GM12873 (cell line): ENCODE measurements around the gene NKX1-2.
A peak's percentile ranks its signal among the peaks of the same experiment; 100 is the strongest.

Experiments
- TF ChIP-seq, protein P1 (sequence below): IDR thresholded peaks from 2 replicates; pipeline ENCODE4 v1.5.1; 2012; ENCODE audit warnings: low read depth, mild to moderate bottlenecking, moderate library complexity, low read length, control low read depth; ENCODE audit not compliant: insufficient read depth; ENCODE audit errors: missing control alignments

NKX1-2 gene

GRCh38 chr10:124419635-124420034, 30.2 kb downstream of the NKX1-2 start:
- TF ChIP-seq, protein P1, sequence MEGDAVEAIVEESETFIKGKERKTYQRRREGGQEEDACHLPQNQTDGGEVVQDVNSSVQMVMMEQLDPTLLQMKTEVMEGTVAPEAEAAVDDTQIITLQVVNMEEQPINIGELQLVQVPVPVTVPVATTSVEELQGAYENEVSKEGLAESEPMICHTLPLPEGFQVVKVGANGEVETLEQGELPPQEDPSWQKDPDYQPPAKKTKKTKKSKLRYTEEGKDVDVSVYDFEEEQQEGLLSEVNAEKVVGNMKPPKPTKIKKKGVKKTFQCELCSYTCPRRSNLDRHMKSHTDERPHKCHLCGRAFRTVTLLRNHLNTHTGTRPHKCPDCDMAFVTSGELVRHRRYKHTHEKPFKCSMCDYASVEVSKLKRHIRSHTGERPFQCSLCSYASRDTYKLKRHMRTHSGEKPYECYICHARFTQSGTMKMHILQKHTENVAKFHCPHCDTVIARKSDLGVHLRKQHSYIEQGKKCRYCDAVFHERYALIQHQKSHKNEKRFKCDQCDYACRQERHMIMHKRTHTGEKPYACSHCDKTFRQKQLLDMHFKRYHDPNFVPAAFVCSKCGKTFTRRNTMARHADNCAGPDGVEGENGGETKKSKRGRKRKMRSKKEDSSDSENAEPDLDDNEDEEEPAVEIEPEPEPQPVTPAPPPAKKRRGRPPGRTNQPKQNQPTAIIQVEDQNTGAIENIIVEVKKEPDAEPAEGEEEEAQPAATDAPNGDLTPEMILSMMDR = no peak

DNA sequence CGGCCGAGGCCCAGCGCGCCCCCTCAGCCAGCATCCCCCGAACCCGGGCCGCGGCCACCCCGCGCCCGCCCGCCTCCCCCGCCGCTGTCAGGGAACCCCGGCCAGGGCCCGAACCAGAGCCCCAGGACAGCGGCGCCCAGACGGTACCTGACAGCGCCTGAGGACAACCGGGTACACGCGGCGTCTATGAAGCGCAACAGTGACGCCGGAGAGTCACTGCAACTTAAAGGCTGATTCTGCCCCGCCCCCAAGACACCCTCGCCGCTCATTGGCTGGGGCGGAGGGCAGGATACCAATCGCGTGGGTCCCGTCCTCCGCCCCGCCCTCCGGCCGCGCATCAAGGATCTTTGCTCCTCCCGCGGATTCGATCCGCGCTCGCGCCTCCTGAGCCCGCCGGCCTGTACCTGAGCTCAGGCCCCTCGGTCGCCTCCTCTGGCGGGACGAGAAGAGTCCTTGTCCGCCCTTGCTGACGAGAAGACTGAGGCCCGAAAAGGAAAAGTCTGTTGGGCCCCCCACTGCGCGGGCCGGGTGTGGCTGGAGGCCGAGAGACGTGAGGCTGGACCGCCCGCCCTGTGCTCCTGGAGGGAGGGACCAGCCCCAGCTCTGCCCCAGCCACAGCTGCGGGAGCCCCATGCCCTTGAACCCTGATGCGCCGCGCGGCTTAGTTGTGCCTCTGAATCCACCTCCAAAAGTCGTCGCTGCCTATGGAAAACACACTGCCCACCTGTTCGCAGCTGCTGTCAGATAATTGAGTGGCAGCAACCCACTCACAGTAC, 30.9 kb downstream of the NKX1-2 start, which contains the start of gene OAT:
Gene OAT (minus strand): TSS at position 198 of the 776 bp plus-strand sequence. CDS start 6,752 bp downstream, outside the sequence.
- TF ChIP-seq, protein P1 = no peak

DNA sequence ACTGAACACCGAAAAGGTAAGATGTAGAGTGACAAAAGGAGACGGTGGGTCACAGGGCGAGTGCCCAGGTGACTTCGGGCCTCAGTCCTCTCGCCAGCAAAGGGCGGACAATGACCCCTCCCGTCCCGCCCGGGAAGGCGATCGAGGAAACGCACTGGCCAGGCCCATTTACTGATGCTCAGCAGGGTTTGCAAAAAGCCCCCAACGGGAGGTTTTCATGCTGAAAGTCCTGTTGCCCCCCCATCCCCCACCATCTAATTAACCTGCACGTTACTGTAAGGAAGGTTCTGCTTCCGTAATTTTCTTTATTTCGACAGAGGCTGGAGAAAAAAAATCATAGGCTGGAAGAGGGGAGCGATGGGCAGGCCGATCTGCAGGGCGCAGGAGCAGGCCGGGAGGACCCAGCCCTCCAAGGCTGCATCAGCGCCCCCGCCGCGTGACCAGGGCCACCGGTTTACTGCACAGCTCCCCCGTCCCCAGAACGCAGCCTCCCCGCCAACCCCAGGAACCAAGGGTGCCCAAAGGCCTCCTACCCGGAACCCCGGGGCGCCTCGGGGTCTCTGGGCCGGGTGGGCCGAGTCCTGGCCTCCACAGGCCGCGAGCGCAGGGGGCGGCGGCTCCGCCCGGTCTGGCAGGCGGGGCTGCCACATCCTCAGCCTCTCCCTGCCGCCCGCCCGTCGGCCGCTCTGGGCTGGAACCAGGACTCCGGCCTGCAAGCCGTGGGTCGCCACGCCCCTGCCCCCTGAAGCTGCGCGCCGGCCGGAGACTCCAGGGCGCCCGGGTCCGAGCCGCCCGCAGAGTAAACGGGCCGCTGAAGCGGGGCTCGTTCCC, 31.7 kb downstream of the NKX1-2 start:
- TF ChIP-seq, protein P1 = peak; percentile 4

- TF ChIP-seq, protein P1 = no peak
Observed at GRCh38 chr10:124416733-124417132, 33.1 kb downstream of the NKX1-2 start.

GRCh38 chr10:124415210-124415609, 34.6 kb downstream of the NKX1-2 start:
- TF ChIP-seq, protein P1 = no peak

DNA sequence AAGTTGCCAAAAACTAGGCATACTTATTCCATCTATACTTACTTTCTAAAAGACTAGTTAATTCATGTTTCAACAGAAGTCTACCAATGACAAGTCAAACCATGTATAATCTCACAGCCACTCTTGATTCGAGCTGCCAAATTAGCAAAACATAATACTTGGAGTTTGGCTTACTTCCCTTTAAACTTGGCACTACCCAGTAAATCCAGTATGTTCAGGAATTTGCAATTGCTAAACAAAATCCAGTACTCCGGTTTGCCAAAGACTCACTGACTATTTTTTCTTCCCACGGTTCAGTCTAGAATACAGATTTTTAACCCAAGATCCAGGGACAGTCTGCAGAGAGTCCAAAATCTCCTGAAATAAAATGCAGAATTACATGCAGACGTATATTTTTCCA, 35.8 kb downstream of the NKX1-2 start:
- TF ChIP-seq, protein P1 = no peak

DNA sequence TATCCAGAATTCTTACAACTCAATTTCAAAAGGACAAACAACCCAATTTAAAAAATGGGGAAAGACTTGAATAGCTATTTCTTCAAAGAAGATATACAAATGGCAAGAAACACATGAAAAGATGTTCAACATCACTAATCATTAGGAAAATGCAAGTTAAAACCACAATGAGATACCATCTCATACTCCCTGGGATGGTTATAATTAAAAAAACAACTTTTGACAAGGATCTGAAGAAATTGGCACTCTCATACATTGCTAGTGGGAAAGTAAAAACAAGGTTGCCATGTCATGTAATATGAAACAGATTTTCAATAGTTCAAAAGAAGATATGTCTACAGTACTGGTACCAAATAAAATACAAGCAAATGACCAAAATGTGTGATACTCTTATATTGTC, 40.1 kb downstream of the NKX1-2 start:
- TF ChIP-seq, protein P1 = no peak
